GM23338 (cell line): ENCODE measurements around the gene SEC24A. TPM values are rescaled to one million over a fixed set of nuclear protein-coding genes. Genes with fewer than 3 reads are reported as not detected.

Experiments
- ATAC-seq: fragments of 200-7000 bp; cut with Tn5 transposase; 3 replicates; pipeline ENCODE4 v1.9.1; 2020
- DNase-seq: peaks from one replicate; pipeline ENCODE4 v3.0.0-alpha.2; 2015; ENCODE audit warnings: low spot score
- H2AFZ ChIP-seq: fragments of 200-600 bp; sonication (generic); 2 replicates; pipeline ENCODE4 v1.8.0; 2016; ENCODE audit warnings: antibody characterized with exemption, mild to moderate bottlenecking, moderate library complexity
- H3F3A ChIP-seq: fragments of 200-600 bp; sonication (generic); replicated peaks from 2 replicates; pipeline ENCODE4 v1.8.0; 2017; ENCODE audit warnings: antibody characterized with exemption, mixed run types, low read depth
- H3K27ac ChIP-seq: fragments of 200-600 bp; sonication (generic); 2 replicates; pipeline ENCODE4 v1.6.1; 2016; ENCODE audit warnings: low read depth
- H3K27me3 ChIP-seq: fragments of 200-600 bp; sonication (generic); 2 replicates; pipeline ENCODE4 v1.8.0; 2016; ENCODE audit warnings: mild to moderate bottlenecking, mixed run types, moderate library complexity; ENCODE audit not compliant: insufficient read depth
- H3K36me3 ChIP-seq: fragments of 200-600 bp; sonication (generic); 2 replicates; pipeline ENCODE4 v1.8.0; 2016; ENCODE audit warnings: mild to moderate bottlenecking; ENCODE audit not compliant: insufficient read depth
- H3K4me1 ChIP-seq: fragments of 200-600 bp; sonication (generic); 2 replicates; pipeline ENCODE4 v1.8.0; 2016; ENCODE audit warnings: mild to moderate bottlenecking, moderate library complexity; ENCODE audit not compliant: insufficient read depth
- H3K4me2 ChIP-seq: fragments of 200-600 bp; sonication (generic); 2 replicates; pipeline ENCODE4 v1.7.1; 2017; ENCODE audit warnings: mixed run types
- H3K4me3 ChIP-seq: fragments of 200-600 bp; sonication (generic); 2 replicates; pipeline ENCODE4 v1.6.1; 2016; ENCODE audit warnings: mixed run types
- H3K79me2 ChIP-seq: fragments of 200-600 bp; sonication (generic); replicated peaks from 2 replicates; pipeline ENCODE4 v1.8.0; 2017; ENCODE audit warnings: mild to moderate bottlenecking; ENCODE audit not compliant: insufficient read depth
- H3K9me2 ChIP-seq: fragments of 200-600 bp; sonication (generic); 2 replicates; pipeline ENCODE4 v1.8.0; 2017; ENCODE audit not compliant: insufficient read depth
- H4K20me1 ChIP-seq: fragments of 200-600 bp; sonication (generic); replicated peaks from 2 replicates; pipeline ENCODE4 v1.8.0; 2017; ENCODE audit warnings: mild to moderate bottlenecking; ENCODE audit not compliant: insufficient read depth
- H3K27ac Mint-ChIP-seq: 2 replicates; pipeline ENCODE4 v1.8.0; 2020; ENCODE audit warnings: inconsistent platforms, mild to moderate bottlenecking, moderate library complexity, mixed read lengths
- H3K27me3 Mint-ChIP-seq: 3 replicates; pipeline ENCODE4 v1.8.0; 2022; ENCODE audit warnings: low read depth, mild to moderate bottlenecking, moderate library complexity, mixed read lengths, inconsistent platforms; ENCODE audit not compliant: insufficient read depth, poor library complexity
- H3K36me3 Mint-ChIP-seq: 3 replicates; pipeline ENCODE4 v1.8.0; 2021; ENCODE audit warnings: low read depth, mild to moderate bottlenecking, inconsistent platforms, moderate library complexity, mixed read lengths
- H3K4me1 Mint-ChIP-seq: 3 replicates; pipeline ENCODE4 v1.8.0; 2020; ENCODE audit warnings: mild to moderate bottlenecking, inconsistent platforms, mixed read lengths
- H3K4me3 Mint-ChIP-seq: 3 replicates; pipeline ENCODE4 v1.8.0; 2021; ENCODE audit warnings: moderate library complexity, mild to moderate bottlenecking, inconsistent platforms, mixed read lengths
- H3K9me3 Mint-ChIP-seq: 3 replicates; pipeline ENCODE4 v1.8.0; 2020; ENCODE audit warnings: moderate library complexity, mild to moderate bottlenecking, inconsistent platforms, mixed read lengths
- EZH2phosphoT487 ChIP-seq: fragments of 200-600 bp; sonication (generic); IDR thresholded peaks from one replicate; pipeline ENCODE4 v1.8.1; 2018; ENCODE audit warnings: antibody characterized with exemption; ENCODE audit not compliant: unreplicated experiment
- JUNB ChIP-seq: IDR thresholded peaks from one replicate; pipeline ENCODE4 v1.6.1; 2016; ENCODE audit warnings: antibody characterized with exemption; ENCODE audit not compliant: unreplicated experiment
- REST ChIP-seq: IDR thresholded peaks from one replicate; pipeline ENCODE4 v1.6.1; 2018; ENCODE audit warnings: antibody characterized with exemption; ENCODE audit not compliant: unreplicated experiment
- polyA plus RNA-seq: library from polyadenylated mRNA; unstranded; fragments of >200 nt; fragmentation: Nextera tagmentation; extraction: Ambion mirVana; gene quantifications from 2 replicates; pipeline ENCODE4 v1.2.1, GENCODE V29; 2016
- total RNA-seq: library from RNA; depleted of rRNA; stranded (reverse); fragments of >200 nt; shearing (Covaris generic); gene quantifications from 2 replicates; pipeline ENCODE4 v1.2.3, GENCODE V29; 2014
- TF ChIP-seq, protein P1 (sequence below): fragments of 250-450 bp; sonication (Bioruptor Pico); IDR thresholded peaks from 2 replicates; pipeline ENCODE4 v1.5.0; 2020; ENCODE audit warnings: mild to moderate bottlenecking, moderate library complexity

The SEC24A gene
- total and polyA plus RNA-seq, 2 experiments from 2014 or later: 8.1 to 36.5 TPM

- TF ChIP-seq, protein P1, sequence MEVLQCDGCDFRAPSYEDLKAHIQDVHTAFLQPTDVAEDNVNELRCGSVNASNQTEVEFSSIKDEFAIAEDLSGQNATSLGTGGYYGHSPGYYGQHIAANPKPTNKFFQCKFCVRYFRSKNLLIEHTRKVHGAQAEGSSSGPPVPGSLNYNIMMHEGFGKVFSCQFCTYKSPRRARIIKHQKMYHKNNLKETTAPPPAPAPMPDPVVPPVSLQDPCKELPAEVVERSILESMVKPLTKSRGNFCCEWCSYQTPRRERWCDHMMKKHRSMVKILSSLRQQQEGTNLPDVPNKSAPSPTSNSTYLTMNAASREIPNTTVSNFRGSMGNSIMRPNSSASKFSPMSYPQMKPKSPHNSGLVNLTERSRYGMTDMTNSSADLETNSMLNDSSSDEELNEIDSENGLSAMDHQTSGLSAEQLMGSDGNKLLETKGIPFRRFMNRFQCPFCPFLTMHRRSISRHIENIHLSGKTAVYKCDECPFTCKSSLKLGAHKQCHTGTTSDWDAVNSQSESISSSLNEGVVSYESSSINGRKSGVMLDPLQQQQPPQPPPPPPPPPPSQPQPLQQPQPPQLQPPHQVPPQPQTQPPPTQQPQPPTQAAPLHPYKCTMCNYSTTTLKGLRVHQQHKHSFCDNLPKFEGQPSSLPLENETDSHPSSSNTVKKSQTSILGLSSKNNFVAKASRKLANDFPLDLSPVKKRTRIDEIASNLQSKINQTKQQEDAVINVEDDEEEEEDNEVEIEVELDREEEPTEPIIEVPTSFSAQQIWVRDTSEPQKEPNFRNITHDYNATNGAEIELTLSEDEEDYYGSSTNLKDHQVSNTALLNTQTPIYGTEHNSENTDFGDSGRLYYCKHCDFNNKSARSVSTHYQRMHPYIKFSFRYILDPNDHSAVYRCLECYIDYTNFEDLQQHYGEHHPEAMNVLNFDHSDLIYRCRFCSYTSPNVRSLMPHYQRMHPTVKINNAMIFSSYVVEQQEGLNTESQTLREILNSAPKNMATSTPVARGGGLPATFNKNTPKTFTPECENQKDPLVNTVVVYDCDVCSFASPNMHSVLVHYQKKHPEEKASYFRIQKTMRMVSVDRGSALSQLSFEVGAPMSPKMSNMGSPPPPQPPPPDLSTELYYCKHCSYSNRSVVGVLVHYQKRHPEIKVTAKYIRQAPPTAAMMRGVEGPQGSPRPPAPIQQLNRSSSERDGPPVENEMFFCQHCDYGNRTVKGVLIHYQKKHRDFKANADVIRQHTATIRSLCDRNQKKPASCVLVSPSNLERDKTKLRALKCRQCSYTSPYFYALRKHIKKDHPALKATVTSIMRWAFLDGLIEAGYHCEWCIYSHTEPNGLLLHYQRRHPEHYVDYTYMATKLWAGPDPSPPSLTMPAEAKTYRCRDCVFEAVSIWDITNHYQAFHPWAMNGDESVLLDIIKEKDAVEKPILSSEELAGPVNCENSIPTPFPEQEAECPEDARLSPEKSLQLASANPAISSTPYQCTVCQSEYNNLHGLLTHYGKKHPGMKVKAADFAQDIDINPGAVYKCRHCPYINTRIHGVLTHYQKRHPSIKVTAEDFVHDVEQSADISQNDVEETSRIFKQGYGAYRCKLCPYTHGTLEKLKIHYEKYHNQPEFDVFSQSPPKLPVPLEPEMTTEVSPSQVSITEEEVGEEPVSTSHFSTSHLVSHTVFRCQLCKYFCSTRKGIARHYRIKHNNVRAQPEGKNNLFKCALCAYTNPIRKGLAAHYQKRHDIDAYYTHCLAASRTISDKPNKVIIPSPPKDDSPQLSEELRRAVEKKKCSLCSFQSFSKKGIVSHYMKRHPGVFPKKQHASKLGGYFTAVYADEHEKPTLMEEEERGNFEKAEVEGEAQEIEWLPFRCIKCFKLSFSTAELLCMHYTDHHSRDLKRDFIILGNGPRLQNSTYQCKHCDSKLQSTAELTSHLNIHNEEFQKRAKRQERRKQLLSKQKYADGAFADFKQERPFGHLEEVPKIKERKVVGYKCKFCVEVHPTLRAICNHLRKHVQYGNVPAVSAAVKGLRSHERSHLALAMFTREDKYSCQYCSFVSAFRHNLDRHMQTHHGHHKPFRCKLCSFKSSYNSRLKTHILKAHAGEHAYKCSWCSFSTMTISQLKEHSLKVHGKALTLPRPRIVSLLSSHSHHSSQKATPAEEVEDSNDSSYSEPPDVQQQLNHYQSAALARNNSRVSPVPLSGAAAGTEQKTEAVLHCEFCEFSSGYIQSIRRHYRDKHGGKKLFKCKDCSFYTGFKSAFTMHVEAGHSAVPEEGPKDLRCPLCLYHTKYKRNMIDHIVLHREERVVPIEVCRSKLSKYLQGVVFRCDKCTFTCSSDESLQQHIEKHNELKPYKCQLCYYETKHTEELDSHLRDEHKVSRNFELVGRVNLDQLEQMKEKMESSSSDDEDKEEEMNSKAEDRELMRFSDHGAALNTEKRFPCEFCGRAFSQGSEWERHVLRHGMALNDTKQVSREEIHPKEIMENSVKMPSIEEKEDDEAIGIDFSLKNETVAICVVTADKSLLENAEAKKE (CRISPR knock-in tag): no peak
Observed at GRCh38 chr5:134611515-134611914, 37.1 kb upstream of the SEC24A start (continued).

DNA sequence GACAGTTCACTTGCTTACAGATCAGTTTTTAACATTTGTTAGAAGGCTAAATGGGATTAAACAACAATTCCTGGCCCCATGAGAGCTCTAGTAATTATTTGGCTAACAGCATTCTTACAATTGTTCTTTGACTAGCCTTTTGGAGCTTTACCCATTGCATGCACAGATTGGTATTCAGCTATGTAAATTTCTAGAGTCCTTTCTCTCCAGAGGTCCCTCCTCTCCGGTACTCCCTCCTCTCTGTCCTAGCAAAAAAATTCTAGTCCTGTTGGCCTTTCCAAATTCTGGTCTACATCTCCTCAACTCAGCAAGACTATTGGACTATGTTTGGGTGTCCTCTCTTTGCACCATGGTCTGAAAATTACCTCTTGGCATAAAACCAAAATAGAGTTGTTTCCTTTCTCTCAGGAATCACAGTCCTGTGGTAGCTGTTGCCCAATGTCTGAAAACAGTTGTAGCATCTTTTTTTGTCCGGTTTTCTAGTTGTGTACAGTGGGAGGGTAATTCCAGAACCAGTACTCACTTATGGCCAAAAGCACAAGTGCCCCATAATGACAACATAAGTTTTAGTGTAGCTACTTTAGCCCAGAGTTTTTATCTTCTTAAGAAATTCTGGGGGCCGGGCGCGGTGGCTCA is 34.0 kb upstream of the SEC24A start:
- no peaks in the 10 kb centered on the region for H3K9me2 ChIP-seq
- H3K79me2 ChIP-seq: no peaks in the 10 kb centered on the region
- no peaks in the 10 kb centered on the region for H3K36me3 ChIP-seq
- no peaks in the 10 kb centered on the region for H4K20me1 ChIP-seq
- H2AFZ ChIP-seq: no peak overlapping the region
- peak overlapping the region; percentile 58 for H3K27ac ChIP-seq
- peaks cover 7% of the 10 kb centered on the region; the same call in 2 of the 3 replicates for H3K4me1 Mint-ChIP-seq
- H3K4me1 ChIP-seq: 0 out of 2 replicates have a peak, but pooled peaks cover 4% of the 10 kb centered on the region
- ATAC-seq: peak; percentile 25; the same call in 1 of the 3 replicates
- H3K27me3 ChIP-seq: no peaks in the 10 kb centered on the region
- TF ChIP-seq JUNB (no peak), EZH2phosphoT487 (no peak), REST (no peak)
- H3K4me3 ChIP-seq: no peak overlapping the region
- no peak for DNase-seq
- H3K27me3 Mint-ChIP-seq: no peaks in the 10 kb centered on the region
- no peak overlapping the region for H3K4me2 ChIP-seq
- H3K36me3 Mint-ChIP-seq: peaks cover 45% of the 10 kb centered on the region; the same call in 2 of the 3 replicates
- no peak overlapping the region for H3K27ac Mint-ChIP-seq
- H3K9me3 Mint-ChIP-seq: no peaks in the 10 kb centered on the region
- 0 out of 2 replicates have a peak, but pooled peaks cover 5% of the 10 kb centered on the region for H3F3A ChIP-seq
- no peak overlapping the region for H3K4me3 Mint-ChIP-seq
